NCI-H345 treated with DMSO at 0.1 percent for 48 hours (cell line): Measurements from ENCODE around the gene INPP5A.

Source experiments
- DNase-seq: peaks from one replicate; lab custom pipeline; 2025; ENCODE audit not compliant: unreplicated experiment; lab: John Stamatoyannopoulos, UW

INPP5A gene

GRCh38 chr10:132611026-132611910 is 73.7 kb downstream of the INPP5A start:
- DNase-seq: no peak

- no peak for DNase-seq
Measured at GRCh38 chr10:132611986-132612385, 74.4 kb downstream of the INPP5A start.

GRCh38 chr10:132612571-132613504 is 75.3 kb downstream of the INPP5A start:
- DNase-seq: no peak

GRCh38 chr10:132613566-132614348 is 76.2 kb downstream of the INPP5A start:
- DNase-seq: no peak

GRCh38 chr10:132614431-132615340 is 77.1 kb downstream of the INPP5A start:
- DNase-seq: no peak

GRCh38 chr10:132615341-132616169 is 78.0 kb downstream of the INPP5A start:
- DNase-seq: no peak

GRCh38 chr10:132616170-132616995 is 78.8 kb downstream of the INPP5A start:
- no peak for DNase-seq

GRCh38 chr10:132616996-132617736 is 79.6 kb downstream of the INPP5A start:
- DNase-seq: no peak

GRCh38 chr10:132617737-132618052 is 80.1 kb downstream of the INPP5A start:
- no peak for DNase-seq

GRCh38 chr10:132618158-132618919 is 80.8 kb downstream of the INPP5A start:
- DNase-seq: no peak

- no peak for DNase-seq
Measured at GRCh38 chr10:132619927-132620326, 82.3 kb downstream of the INPP5A start.

- DNase-seq: no peak
Measured at GRCh38 chr10:132624061-132624846, 86.7 kb downstream of the INPP5A start.

- no peak for DNase-seq
Measured at GRCh38 chr10:132624847-132625471, 87.4 kb downstream of the INPP5A start.

GRCh38 chr10:132626019-132626760 is 88.6 kb downstream of the INPP5A start:
- DNase-seq: no peak
